ENCODE measurements around the gene KCNB1.

KCNB1 gene

DNA sequence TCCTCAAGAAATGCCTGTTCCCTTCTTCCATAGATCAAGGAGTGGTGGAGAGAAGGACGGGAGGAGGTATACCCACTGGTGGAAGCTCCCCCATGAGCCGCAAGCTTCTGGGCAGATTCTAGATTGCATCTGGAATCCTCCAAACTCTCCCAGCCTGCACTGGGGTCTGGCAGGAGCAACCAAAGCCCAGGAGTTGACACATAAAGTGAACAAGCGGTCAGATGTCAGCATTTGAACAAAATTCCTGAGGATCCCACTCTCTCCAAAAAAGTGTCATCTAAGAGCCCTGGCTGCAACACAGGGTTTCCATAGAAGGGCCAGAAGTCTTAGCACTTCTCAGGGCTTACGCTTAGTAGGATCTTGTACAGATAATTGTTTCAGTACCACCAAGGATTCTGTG lies 88.2 kb downstream of the KCNB1 start:
- no peak overlapping the region for H3K27ac ChIP-seq (ENCODE audit: low read length)
- H3K4me1 ChIP-seq (ENCODE audit: insufficient read depth, low read length), result no peaks in the 10 kb centered on the region
- no peaks in the 10 kb centered on the region for H3K36me3 ChIP-seq (ENCODE audit: insufficient read depth, low read depth, low read length)
- H3K27me3 ChIP-seq (ENCODE audit: insufficient read depth, low read length), result no peaks in the 10 kb centered on the region
- H3K4me3 ChIP-seq (ENCODE audit: low read length), result no peak overlapping the region
- no peaks in the 10 kb centered on the region for H3K9me3 ChIP-seq (ENCODE audit: insufficient read depth, low read depth, low read length)
- H3K9ac ChIP-seq (ENCODE audit: low read depth, low read length), result no peak overlapping the region

DNA sequence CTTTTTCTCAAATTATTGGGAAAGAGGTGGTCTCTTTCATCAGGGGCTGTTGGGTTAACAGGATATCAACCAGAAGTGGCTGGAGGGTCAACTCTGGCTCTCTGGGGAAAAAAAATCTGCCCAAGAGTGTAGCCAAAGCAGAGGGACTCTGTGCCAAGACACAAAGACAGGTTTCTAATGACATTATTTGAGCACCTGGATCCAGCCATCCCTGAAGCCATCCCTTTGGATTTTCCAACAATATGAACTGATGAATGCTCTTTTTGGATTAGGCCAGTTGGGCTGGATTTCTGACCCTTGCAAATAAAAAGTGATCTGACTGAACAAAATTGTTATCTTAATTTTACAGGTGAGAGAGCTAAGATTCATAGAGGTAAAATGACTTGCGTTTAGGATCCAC lies 88.7 kb downstream of the KCNB1 start:
- no peak overlapping the region for H3K4me3 ChIP-seq (ENCODE audit: low read length)
- no peak overlapping the region for H3K9ac ChIP-seq (ENCODE audit: low read depth, low read length)
- no peaks in the 10 kb centered on the region for H3K9me3 ChIP-seq (ENCODE audit: insufficient read depth, low read depth, low read length)
- H3K27me3 ChIP-seq (ENCODE audit: insufficient read depth, low read length), result no peaks in the 10 kb centered on the region
- H3K36me3 ChIP-seq (ENCODE audit: insufficient read depth, low read depth, low read length), result no peaks in the 10 kb centered on the region
- no peak overlapping the region for H3K27ac ChIP-seq (ENCODE audit: low read length)
- no peaks in the 10 kb centered on the region for H3K4me1 ChIP-seq (ENCODE audit: insufficient read depth, low read length)

DNA sequence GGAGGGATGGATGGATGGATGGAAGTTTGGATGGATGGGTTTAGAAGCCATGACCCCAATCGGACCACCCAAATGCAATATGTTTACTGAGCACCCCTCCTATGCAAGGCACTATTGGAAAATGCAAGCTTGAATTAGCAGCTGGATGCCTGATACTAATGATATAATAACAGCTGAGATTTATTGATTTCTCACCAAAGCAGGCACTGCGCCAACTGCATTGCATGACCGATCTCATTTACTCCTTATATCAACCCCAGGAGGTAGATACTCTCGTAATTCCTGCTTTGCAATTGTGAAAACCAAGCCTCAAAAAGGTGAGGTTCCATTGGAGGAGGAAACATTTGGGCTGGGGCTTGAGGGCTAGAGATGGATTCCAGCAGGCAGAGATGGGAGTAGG lies 89.7 kb downstream of the KCNB1 start:
- Histone ChIP-seq H3K27ac (ENCODE audit: low read length) (no peak overlapping the region), H3K27me3 (ENCODE audit: insufficient read depth, low read length) (no peaks in the 10 kb centered on the region), H3K4me1 (ENCODE audit: insufficient read depth, low read length) (no peaks in the 10 kb centered on the region), H3K9ac (ENCODE audit: low read depth, low read length) (no peak overlapping the region), H3K4me3 (ENCODE audit: low read length) (no peak overlapping the region), H3K9me3 (ENCODE audit: insufficient read depth, low read depth, low read length) (no peaks in the 10 kb centered on the region), H3K36me3 (ENCODE audit: insufficient read depth, low read depth, low read length) (no peaks in the 10 kb centered on the region)

DNA sequence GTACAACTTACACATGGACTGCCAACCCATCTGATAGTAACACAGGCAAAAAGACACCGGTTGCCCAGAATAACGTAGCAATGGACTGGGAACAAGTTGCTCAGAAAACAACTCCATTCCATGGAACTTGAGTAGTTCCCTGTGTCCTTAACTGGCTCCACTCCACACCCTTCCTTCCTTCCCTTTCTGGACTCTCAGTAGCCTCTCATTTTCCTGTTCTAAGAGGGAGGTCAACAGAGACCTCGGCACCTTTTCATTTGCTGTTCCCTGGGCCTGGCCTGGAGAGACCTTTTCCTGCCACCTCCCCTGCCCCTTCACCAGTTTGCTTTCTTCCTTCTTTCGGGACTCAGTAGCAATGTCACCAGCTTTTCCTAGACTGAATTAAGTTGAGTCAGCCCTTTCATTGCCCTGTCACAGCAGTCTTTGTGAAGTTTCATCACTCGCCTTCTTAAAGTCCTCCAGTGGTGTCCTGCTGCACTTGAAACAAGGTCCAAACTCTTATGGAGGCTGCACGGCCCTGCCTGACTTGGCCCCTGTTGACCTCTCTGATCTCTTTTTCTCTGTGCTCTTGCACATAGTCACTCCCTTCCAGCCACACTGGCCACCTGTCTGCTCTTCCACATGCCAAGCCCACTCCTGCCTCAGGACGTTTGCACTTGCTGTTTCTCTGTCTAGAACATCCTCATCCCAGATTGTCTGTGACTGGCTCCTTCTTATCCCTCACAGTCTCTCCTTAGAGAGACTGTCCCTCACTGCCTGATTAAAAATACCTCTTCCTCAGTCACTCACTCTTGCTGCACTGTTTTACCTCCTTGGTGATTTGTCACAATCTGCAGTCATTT lies 90.8 kb downstream of the KCNB1 start:
- no peaks in the 10 kb centered on the region for H3K9me3 ChIP-seq (ENCODE audit: insufficient read depth, low read depth, low read length)
- H3K4me1 ChIP-seq (ENCODE audit: insufficient read depth, low read length), result no peaks in the 10 kb centered on the region
- H3K27ac ChIP-seq (ENCODE audit: low read length), result no peak overlapping the region
- no peak overlapping the region for H3K9ac ChIP-seq (ENCODE audit: low read depth, low read length)
- no peaks in the 10 kb centered on the region for H3K27me3 ChIP-seq (ENCODE audit: insufficient read depth, low read length)
- H3K4me3 ChIP-seq (ENCODE audit: low read length), result no peak overlapping the region
- no peaks in the 10 kb centered on the region for H3K36me3 ChIP-seq (ENCODE audit: insufficient read depth, low read depth, low read length)

DNA sequence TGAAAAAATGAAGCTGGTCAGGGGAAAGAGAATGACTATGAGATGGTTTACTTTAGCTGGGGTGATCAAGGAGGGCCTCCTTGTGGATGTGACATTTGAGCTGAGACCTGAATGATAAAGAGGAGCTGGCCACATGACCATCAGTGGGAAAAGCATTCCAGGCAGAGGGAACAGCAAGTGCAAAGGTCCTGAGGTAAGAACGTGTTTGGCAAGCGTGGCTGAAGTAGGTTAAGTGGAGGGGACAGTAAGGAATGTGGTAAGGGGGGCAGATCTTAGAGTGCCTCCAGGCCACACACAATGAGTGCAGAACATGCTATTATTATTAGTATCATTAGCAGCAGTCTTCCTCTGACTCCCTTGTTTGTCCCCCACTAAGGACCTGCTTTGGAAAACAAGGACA lies 92.6 kb downstream of the KCNB1 start:
- H3K27ac ChIP-seq (ENCODE audit: low read length), result no peak overlapping the region
- no peak overlapping the region for H3K4me3 ChIP-seq (ENCODE audit: low read length)
- H3K27me3 ChIP-seq (ENCODE audit: insufficient read depth, low read length), result no peaks in the 10 kb centered on the region
- no peak overlapping the region for H3K9ac ChIP-seq (ENCODE audit: low read depth, low read length)
- no peaks in the 10 kb centered on the region for H3K9me3 ChIP-seq (ENCODE audit: insufficient read depth, low read depth, low read length)
- H3K36me3 ChIP-seq (ENCODE audit: insufficient read depth, low read depth, low read length), result no peaks in the 10 kb centered on the region
- H3K4me1 ChIP-seq (ENCODE audit: insufficient read depth, low read length), result no peaks in the 10 kb centered on the region

DNA sequence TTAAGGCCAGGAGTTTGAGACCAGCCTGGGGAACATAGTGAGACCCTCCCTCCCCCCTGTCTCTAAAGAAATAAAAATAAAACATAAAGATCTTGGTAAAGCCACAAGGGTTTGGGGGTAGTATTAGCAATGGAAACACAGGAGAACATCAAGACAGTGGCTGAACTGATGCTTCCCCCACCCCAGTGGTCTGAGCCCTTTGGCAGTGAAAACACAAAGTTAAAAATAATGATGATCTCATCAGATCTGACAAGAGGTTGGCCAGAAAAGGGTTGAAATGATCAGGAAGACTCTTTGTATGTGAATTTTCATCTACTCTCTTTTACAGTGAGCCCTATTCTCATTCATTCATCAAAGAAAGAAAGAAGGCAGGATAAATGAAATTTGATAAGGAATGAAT lies 93.7 kb downstream of the KCNB1 start:
- no peak overlapping the region for H3K27ac ChIP-seq (ENCODE audit: low read length)
- H3K9me3 ChIP-seq (ENCODE audit: insufficient read depth, low read depth, low read length), result no peaks in the 10 kb centered on the region
- H3K9ac ChIP-seq (ENCODE audit: low read depth, low read length), result no peak overlapping the region
- H3K4me3 ChIP-seq (ENCODE audit: low read length), result no peak overlapping the region
- H3K27me3 ChIP-seq (ENCODE audit: insufficient read depth, low read length), result no peaks in the 10 kb centered on the region
- H3K4me1 ChIP-seq (ENCODE audit: insufficient read depth, low read length), result no peaks in the 10 kb centered on the region
- H3K36me3 ChIP-seq (ENCODE audit: insufficient read depth, low read depth, low read length), result no peaks in the 10 kb centered on the region

DNA sequence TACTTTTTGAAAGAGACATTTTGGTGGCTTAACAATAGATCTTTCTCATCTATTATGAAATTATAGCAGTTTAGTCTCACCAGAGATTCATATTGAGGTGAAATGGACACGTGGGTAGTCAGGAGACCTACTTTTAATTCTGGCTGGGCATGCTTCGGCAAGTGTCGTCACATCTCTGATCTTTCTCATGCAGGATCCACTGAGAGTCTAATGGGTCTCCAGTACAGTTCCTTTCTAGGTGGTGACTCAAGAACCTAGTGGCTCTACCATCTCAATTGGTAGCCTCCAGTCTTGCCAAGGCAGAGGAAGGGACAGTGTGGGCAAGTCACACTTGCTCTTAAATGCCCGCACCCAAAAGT lies 94.9 kb downstream of the KCNB1 start:
- H3K27me3 ChIP-seq (ENCODE audit: insufficient read depth, low read length), result no peaks in the 10 kb centered on the region
- no peak overlapping the region for H3K4me3 ChIP-seq (ENCODE audit: low read length)
- no peaks in the 10 kb centered on the region for H3K36me3 ChIP-seq (ENCODE audit: insufficient read depth, low read depth, low read length)
- H3K9me3 ChIP-seq (ENCODE audit: insufficient read depth, low read depth, low read length), result no peaks in the 10 kb centered on the region
- no peak overlapping the region for H3K27ac ChIP-seq (ENCODE audit: low read length)
- H3K4me1 ChIP-seq (ENCODE audit: insufficient read depth, low read length), result no peaks in the 10 kb centered on the region
- H3K9ac ChIP-seq (ENCODE audit: low read depth, low read length), result no peak overlapping the region

DNA sequence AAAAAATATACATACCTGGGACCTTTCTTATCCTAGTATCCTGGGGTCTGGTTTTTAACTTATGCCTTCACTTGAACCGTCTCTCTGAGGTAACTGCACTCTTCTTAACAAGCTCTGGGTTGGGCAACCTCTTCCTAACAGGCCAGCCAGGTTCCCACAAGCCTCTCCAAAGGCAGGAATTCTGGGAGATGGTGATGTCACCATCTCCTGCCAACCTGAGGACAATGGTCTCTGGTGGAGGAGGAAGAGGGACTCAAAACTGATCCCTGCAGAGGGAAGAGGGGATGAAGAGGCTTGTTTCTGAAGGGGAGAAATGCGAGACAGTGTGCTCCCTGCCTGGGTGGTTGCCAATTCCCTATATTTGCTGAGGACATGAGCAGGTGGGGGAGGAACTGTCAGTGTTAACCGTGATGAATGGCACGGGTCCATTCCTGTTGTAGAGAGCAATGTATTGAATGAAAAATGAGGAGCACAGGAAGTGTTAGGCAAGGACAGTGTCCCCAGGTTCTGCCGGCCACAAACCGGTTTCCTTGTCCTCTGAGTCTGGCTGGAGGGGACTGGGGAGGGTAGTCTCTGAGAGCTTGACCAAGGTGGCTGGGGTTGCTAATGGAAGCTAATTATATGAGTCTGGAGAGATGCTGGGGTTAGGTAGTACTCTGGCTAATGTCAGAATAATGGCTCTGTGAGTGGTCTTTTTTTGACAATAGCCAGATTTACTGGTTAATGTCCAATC lies 95.5 kb downstream of the KCNB1 start:
- Histone ChIP-seq H3K9me3 (ENCODE audit: insufficient read depth, low read depth, low read length) (no peaks in the 10 kb centered on the region), H3K36me3 (ENCODE audit: insufficient read depth, low read depth, low read length) (no peaks in the 10 kb centered on the region), H3K27me3 (ENCODE audit: insufficient read depth, low read length) (no peaks in the 10 kb centered on the region), H3K27ac (ENCODE audit: low read length) (no peak overlapping the region), H3K4me1 (ENCODE audit: insufficient read depth, low read length) (no peaks in the 10 kb centered on the region), H3K4me3 (ENCODE audit: low read length) (no peak overlapping the region), H3K9ac (ENCODE audit: low read depth, low read length) (no peak overlapping the region)

DNA sequence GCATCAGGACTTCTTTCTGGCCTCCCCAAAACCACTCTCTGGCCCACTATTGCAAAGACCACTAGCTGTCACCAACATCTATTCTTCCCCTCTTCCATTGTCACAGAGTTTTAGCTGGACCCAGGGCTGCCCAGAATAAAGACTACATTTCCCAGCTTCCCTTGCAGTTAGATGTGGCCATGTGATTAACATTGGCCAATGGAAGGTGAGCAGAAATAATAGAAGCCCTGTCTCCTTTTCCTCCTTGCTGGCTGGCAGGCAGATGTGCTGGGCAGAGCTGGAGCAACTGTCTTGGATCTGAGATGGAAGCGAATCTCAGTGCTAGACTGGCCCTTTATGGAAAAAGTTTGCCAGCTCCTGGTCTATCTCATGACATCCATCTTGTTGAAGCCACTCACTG lies 97.0 kb downstream of the KCNB1 start:
- H3K27me3 ChIP-seq (ENCODE audit: insufficient read depth, low read length), result no peaks in the 10 kb centered on the region
- no peaks in the 10 kb centered on the region for H3K36me3 ChIP-seq (ENCODE audit: insufficient read depth, low read depth, low read length)
- no peaks in the 10 kb centered on the region for H3K9me3 ChIP-seq (ENCODE audit: insufficient read depth, low read depth, low read length)
- no peak overlapping the region for H3K4me3 ChIP-seq (ENCODE audit: low read length)
- no peak overlapping the region for H3K27ac ChIP-seq (ENCODE audit: low read length)
- no peak overlapping the region for H3K9ac ChIP-seq (ENCODE audit: low read depth, low read length)
- no peaks in the 10 kb centered on the region for H3K4me1 ChIP-seq (ENCODE audit: insufficient read depth, low read length)

DNA sequence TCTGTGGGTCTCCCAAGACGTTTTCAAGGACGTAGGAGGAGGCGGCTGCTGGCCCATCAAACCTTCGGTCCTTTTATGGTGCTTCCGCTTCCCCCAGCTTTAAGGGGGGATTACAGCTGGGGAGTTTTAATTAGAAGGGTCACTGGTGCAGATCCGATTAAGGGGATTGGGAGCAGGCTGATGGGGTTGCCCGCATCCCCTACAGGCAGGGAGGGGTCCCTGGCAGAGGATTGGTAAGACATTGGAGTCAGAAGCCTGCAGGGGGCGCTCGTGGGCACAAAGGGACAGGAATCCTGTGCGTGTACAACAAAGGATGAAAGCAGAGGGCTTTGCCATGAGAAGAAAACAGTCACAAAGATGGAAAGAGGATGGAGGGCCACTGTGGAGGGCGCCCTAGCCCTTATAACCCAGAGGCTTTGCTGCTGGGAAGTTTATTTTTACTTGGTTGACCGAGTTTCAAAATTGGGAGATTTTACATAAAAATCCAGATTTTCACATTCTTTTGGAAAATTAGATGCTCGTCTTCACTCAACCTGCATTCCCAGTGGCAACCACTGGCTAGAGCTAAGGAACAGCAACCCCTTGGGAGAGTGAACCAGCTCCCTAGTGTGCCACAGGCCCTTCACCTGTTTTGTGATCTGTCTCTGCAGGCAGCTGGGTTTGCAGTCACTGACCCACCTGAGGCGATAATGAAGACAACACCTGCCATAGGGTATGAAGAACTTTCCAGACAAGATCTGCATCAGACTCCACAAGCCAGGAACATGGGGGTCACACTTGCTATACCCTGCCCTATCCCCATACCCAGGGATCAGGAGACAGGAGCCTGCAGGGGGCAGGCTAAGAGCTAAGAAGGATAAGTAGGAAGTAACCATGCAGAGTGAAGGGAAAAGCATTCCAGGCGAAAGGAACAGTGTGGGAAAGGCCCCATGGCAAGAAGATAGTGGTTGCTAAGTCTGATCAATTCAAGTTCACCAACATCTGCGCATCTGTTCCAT lies 97.7 kb downstream of the KCNB1 start:
- H3K27ac ChIP-seq (ENCODE audit: low read length), result no peak overlapping the region
- no peaks in the 10 kb centered on the region for H3K9me3 ChIP-seq (ENCODE audit: insufficient read depth, low read depth, low read length)
- H3K4me3 ChIP-seq (ENCODE audit: low read length), result no peak overlapping the region
- no peaks in the 10 kb centered on the region for H3K27me3 ChIP-seq (ENCODE audit: insufficient read depth, low read length)
- H3K4me1 ChIP-seq (ENCODE audit: insufficient read depth, low read length), result no peaks in the 10 kb centered on the region; the same call in 1 of the 2 replicates
- H3K36me3 ChIP-seq (ENCODE audit: insufficient read depth, low read depth, low read length), result no peaks in the 10 kb centered on the region
- no peak overlapping the region for H3K9ac ChIP-seq (ENCODE audit: low read depth, low read length)

DNA sequence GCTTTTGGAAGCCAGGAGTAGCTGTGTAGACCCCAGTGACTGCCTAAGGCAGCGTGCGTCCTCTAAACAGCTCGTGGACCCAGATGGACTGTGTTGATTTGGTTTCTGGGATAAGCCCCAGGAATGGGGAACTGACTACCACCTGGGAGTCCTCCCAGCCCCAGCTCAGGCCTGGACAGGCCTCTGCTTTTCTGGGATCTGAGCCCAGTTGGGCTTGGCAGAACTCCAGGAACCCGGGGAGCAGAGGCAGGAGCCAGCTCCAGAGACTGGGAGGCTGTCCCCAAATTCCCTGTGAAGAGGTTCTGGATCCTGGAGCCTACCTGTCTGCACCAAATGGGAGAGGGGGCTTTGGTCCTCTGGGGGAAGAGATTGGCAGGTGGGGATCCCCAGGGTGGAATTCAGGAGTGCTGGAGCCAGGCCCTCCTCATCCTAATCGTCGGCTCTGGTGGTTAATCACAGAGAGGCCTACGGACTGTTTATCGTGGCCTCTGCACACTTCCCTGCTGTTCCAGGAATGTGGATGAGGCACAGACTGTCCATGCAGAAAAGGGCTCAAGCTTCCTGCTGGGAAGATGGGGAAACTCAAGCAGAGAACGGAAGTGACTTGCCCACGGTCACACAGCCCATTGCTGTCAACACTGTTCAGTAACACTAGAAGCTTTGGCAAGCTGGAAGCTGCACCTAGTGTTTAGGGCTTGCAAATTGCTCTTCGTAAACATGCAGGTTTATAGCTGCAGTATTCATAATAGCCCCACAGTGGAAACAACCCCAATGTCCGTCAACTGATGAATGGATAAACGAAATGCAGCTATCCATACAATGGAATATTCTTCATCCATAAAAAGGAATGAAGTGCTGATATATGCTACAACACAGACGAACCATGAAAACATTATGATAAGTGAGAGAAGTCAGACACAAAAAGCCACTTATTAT lies 100.6 kb downstream of the KCNB1 start:
- H3K27ac ChIP-seq (ENCODE audit: low read length), result no peak overlapping the region
- no peak overlapping the region for H3K9ac ChIP-seq (ENCODE audit: low read depth, low read length)
- no peaks in the 10 kb centered on the region for H3K27me3 ChIP-seq (ENCODE audit: insufficient read depth, low read length)
- no peak overlapping the region for H3K4me3 ChIP-seq (ENCODE audit: low read length)
- H3K4me1 ChIP-seq (ENCODE audit: insufficient read depth, low read length), result no peaks in the 10 kb centered on the region; the same call in 1 of the 2 replicates
- no peaks in the 10 kb centered on the region for H3K36me3 ChIP-seq (ENCODE audit: insufficient read depth, low read depth, low read length)
- no peaks in the 10 kb centered on the region for H3K9me3 ChIP-seq (ENCODE audit: insufficient read depth, low read depth, low read length)

Measured in iPS-20b (cell line).